Measurements from ENCODE around the gene METTL5.

METTL5 gene

DNA sequence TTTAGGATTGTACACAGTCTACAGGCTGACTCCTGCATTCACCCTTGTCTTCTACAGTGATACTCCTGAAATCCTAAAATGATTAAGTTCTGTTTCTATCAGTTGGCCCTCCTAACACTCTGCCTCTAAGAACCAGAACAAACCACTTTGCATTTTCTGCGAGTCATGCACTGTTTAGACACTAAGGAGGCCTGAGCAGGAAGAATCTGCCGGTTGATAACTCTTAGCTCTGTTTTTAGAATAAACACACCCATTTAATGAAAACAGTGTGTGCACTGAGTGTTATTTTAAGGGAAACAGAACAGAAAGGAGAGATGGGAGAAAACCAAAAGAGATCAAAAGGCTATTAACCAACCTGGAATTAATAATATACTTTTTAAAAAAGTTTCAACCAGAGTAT, 48.9 kb downstream of the METTL5 start:
- Histone ChIP-seq H3K9ac (ENCODE audit: low read length) (no peak overlapping the region), H3K4me1 (ENCODE audit: control insufficient read depth, low read depth, low read length) (no peaks in the 10 kb centered on the region), H3K27ac (ENCODE audit: low read length) (no peak overlapping the region), H3K27me3 (ENCODE audit: control insufficient read depth, insufficient read depth, low read length) (no peaks in the 10 kb centered on the region), H3K4me3 (ENCODE audit: low read length) (no peak overlapping the region), H3K36me3 (ENCODE audit: control insufficient read depth, low read depth, low read length) (no peaks in the 10 kb centered on the region), H3K9me3 (ENCODE audit: control insufficient read depth, low read depth, low read length) (no peaks in the 10 kb centered on the region)

- no peaks in the 10 kb centered on the region for H3K27me3 ChIP-seq (ENCODE audit: control insufficient read depth, insufficient read depth, low read length)
- no peaks in the 10 kb centered on the region for H3K36me3 ChIP-seq (ENCODE audit: control insufficient read depth, low read depth, low read length)
- H3K27ac ChIP-seq (ENCODE audit: low read length), result no peak overlapping the region
- H3K9me3 ChIP-seq (ENCODE audit: control insufficient read depth, low read depth, low read length), result no peaks in the 10 kb centered on the region
- no peak overlapping the region for H3K4me3 ChIP-seq (ENCODE audit: low read length)
- H3K9ac ChIP-seq (ENCODE audit: low read length), result no peak overlapping the region
- H3K4me1 ChIP-seq (ENCODE audit: control insufficient read depth, low read depth, low read length), result no peaks in the 10 kb centered on the region
Observed at GRCh38 chr2:169775354-169775753, 49.4 kb downstream of the METTL5 start.

GRCh38 chr2:169772651-169773050, 52.1 kb downstream of the METTL5 start:
- no peaks in the 10 kb centered on the region for H3K4me1 ChIP-seq (ENCODE audit: control insufficient read depth, low read depth, low read length)
- no peak overlapping the region for H3K9ac ChIP-seq (ENCODE audit: low read length)
- H3K36me3 ChIP-seq (ENCODE audit: control insufficient read depth, low read depth, low read length), result no peaks in the 10 kb centered on the region
- H3K27me3 ChIP-seq (ENCODE audit: control insufficient read depth, insufficient read depth, low read length), result no peaks in the 10 kb centered on the region
- H3K27ac ChIP-seq (ENCODE audit: low read length), result no peak overlapping the region
- H3K9me3 ChIP-seq (ENCODE audit: control insufficient read depth, low read depth, low read length), result no peaks in the 10 kb centered on the region
- H3K4me3 ChIP-seq (ENCODE audit: low read length), result no peak overlapping the region

GRCh38 chr2:169771612-169772011, 53.1 kb downstream of the METTL5 start:
- H3K27me3 ChIP-seq (ENCODE audit: control insufficient read depth, insufficient read depth, low read length), result no peaks in the 10 kb centered on the region
- no peak overlapping the region for H3K9ac ChIP-seq (ENCODE audit: low read length)
- H3K9me3 ChIP-seq (ENCODE audit: control insufficient read depth, low read depth, low read length), result no peaks in the 10 kb centered on the region
- H3K27ac ChIP-seq (ENCODE audit: low read length), result no peak overlapping the region
- H3K36me3 ChIP-seq (ENCODE audit: control insufficient read depth, low read depth, low read length), result no peaks in the 10 kb centered on the region
- no peaks in the 10 kb centered on the region for H3K4me1 ChIP-seq (ENCODE audit: control insufficient read depth, low read depth, low read length)
- H3K4me3 ChIP-seq (ENCODE audit: low read length), result no peak overlapping the region

- no peak overlapping the region for H3K4me3 ChIP-seq (ENCODE audit: low read length)
- H3K27ac ChIP-seq (ENCODE audit: low read length), result no peak overlapping the region
- no peaks in the 10 kb centered on the region for H3K4me1 ChIP-seq (ENCODE audit: control insufficient read depth, low read depth, low read length)
- H3K9me3 ChIP-seq (ENCODE audit: control insufficient read depth, low read depth, low read length), result no peaks in the 10 kb centered on the region
- no peaks in the 10 kb centered on the region for H3K36me3 ChIP-seq (ENCODE audit: control insufficient read depth, low read depth, low read length)
- no peak overlapping the region for H3K9ac ChIP-seq (ENCODE audit: low read length)
- no peaks in the 10 kb centered on the region for H3K27me3 ChIP-seq (ENCODE audit: control insufficient read depth, insufficient read depth, low read length)
Observed at GRCh38 chr2:169771021-169771420, 53.7 kb downstream of the METTL5 start.

DNA sequence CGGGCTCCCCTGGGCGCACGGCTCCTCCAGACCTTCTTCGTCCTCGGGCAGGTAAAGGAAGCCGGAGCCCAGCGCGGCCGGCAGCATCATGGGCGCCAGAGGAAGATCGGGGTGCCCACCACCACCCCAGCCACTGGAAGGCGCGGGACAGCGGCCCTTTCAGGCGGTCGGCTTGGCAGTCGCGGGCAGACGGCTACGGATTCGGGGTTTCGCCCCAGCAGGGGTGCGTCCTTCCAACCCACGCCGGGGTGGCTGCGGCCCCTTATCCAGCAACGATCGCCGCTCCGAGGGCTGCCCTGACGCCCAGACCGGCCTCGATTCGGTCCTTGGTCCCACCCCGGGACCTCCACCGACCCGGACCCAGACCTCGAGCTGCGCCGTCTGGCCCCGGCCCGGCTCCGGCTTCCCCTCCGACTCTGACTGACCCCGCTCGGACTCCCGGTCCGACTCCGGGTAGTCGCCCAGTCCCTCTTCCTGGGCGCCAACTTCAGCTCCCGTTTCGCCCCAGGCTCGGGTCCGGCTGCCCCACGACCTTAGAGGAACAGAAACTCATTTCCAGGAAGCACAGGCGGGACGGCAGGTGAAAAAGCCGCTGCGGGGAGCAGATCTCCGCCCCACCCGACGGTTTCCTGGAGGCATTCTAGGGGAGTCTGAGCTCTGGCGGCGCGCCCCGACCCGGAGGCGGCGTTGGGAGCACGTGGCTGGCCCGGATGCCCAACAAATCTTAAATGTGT, 56.3 kb downstream of the METTL5 start:
- H3K4me3 ChIP-seq (ENCODE audit: low read length), result no peak overlapping the region
- no peaks in the 10 kb centered on the region for H3K9me3 ChIP-seq (ENCODE audit: control insufficient read depth, low read depth, low read length)
- no peaks in the 10 kb centered on the region for H3K4me1 ChIP-seq (ENCODE audit: control insufficient read depth, low read depth, low read length)
- no peaks in the 10 kb centered on the region for H3K27me3 ChIP-seq (ENCODE audit: control insufficient read depth, insufficient read depth, low read length)
- no peak overlapping the region for H3K27ac ChIP-seq (ENCODE audit: low read length)
- no peaks in the 10 kb centered on the region for H3K36me3 ChIP-seq (ENCODE audit: control insufficient read depth, low read depth, low read length)
- H3K9ac ChIP-seq (ENCODE audit: low read length), result no peak overlapping the region

DNA sequence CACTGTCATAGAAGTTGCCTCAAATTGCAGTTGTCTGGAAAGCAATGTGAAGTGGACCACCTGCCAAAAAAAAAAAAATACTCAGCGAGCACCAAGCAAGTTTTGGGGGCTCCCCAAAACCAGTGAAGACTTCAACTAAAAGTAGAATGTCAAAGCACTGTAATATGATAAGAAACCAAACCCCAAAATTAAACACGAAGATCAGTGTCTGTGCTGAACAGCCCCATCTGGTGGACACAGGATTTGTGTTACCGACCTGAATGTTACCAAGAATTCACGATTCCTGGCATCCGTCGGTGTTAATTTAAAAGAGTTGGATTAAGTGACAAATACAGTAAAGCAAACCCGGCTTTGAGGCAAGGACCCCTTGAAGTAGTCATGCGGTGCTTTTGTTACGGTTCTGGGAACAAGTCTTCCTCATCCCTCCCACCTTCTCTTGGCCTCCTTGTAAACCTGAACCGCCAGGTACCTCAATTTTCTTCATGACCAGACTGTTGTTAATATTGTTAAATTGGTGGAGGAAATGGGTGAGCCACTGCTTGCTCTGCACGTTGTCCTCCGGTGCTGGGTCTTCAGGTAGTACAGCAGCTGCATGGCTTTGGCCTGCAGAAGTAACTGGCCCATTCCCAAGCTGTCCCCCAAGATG, 57.3 kb downstream of the METTL5 start:
- no peak overlapping the region for H3K9ac ChIP-seq (ENCODE audit: low read length)
- no peaks in the 10 kb centered on the region for H3K9me3 ChIP-seq (ENCODE audit: control insufficient read depth, low read depth, low read length)

DNA sequence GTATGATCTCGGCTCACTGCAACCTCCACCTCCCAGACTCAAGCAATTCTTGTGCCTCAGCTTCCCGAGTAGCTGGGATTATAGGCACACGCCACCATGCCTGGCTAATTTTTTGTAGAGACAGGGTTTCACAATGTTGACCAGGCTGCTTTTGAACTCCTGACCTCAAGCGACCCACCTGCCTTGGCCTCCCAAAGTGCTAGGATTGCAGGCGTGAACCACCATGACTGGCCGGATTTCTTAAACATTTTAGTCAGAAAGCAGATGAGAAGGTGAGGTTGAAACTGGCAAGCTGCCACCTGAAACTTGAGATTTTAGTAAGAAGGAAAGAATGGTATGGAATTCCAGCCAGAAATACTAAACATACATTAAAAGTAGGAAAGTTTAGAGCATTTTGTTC, 59.2 kb downstream of the METTL5 start:
- Histone ChIP-seq H3K4me3 (ENCODE audit: low read length) (no peak overlapping the region), H3K27ac (ENCODE audit: low read length) (no peak overlapping the region), H3K9me3 (ENCODE audit: control insufficient read depth, low read depth, low read length) (no peaks in the 10 kb centered on the region), H3K4me1 (ENCODE audit: control insufficient read depth, low read depth, low read length) (no peaks in the 10 kb centered on the region), H3K27me3 (ENCODE audit: control insufficient read depth, insufficient read depth, low read length) (no peaks in the 10 kb centered on the region), H3K36me3 (ENCODE audit: control insufficient read depth, low read depth, low read length) (no peaks in the 10 kb centered on the region), H3K9ac (ENCODE audit: low read length) (no peak overlapping the region)

More for the DNA sequence above, 57.3 kb downstream of the METTL5 start:
- Histone ChIP-seq H3K27me3 (ENCODE audit: control insufficient read depth, insufficient read depth, low read length) (no peaks in the 10 kb centered on the region), H3K4me1 (ENCODE audit: control insufficient read depth, low read depth, low read length) (no peaks in the 10 kb centered on the region), H3K27ac (ENCODE audit: low read length) (no peak overlapping the region), H3K4me3 (ENCODE audit: low read length) (no peak overlapping the region), H3K36me3 (ENCODE audit: control insufficient read depth, low read depth, low read length) (no peaks in the 10 kb centered on the region)

DNA sequence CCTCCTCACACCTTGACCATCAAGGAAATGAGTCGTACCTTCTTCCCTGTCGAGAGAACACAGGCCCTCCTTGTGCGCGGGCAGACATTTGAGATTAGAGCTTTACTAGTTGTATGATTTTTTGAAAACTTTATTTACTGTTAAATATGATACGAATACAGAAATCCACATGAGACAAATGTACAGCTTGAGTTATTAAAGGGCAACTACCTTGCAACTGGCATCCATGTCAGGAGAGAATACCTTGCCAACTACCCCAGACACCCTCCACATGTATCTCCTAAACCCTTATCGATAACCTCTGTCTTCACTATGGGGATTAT, 62.8 kb downstream of the METTL5 start:
- Histone ChIP-seq H3K4me1 (ENCODE audit: control insufficient read depth, low read depth, low read length) (no peaks in the 10 kb centered on the region), H3K36me3 (ENCODE audit: control insufficient read depth, low read depth, low read length) (no peaks in the 10 kb centered on the region), H3K27me3 (ENCODE audit: control insufficient read depth, insufficient read depth, low read length) (no peaks in the 10 kb centered on the region), H3K27ac (ENCODE audit: low read length) (no peak overlapping the region), H3K9ac (ENCODE audit: low read length) (no peak overlapping the region), H3K9me3 (ENCODE audit: control insufficient read depth, low read depth, low read length) (no peaks in the 10 kb centered on the region), H3K4me3 (ENCODE audit: low read length) (no peak overlapping the region)
